ENCODE results near the gene TMEM204.

TMEM204 gene

GRCh38 chr16:1494711-1495110, 38.8 kb upstream of the TMEM204 start:
- H3K4me3 ChIP-seq (ENCODE audit: low read depth, low read length): peak overlapping the region; percentile 80; the same call in 1 of the 2 replicates
- no peak for TF ChIP-seq CTCF (IDR thresholded peaks at IDR 0.05; ENCODE audit: low read depth, low read length, missing control alignments)
- DNase-seq (ENCODE audit: low read depth): no peak

GRCh38 chr16:1495211-1495888, 38.1 kb upstream of the TMEM204 start:
- H3K4me3 ChIP-seq (ENCODE audit: low read depth, low read length): no peak overlapping the region
- TF ChIP-seq CTCF (IDR thresholded peaks at IDR 0.05; ENCODE audit: low read depth, low read length, missing control alignments): no peak
- no peak for DNase-seq (ENCODE audit: low read depth)

- DNase-seq (ENCODE audit: low read depth): no peak
- no peak for TF ChIP-seq CTCF (IDR thresholded peaks at IDR 0.05; ENCODE audit: low read depth, low read length, missing control alignments)
- H3K4me3 ChIP-seq (ENCODE audit: low read depth, low read length): no peak overlapping the region
These were observed 37.6 kb upstream of the TMEM204 start for GRCh38 chr16:1495889-1496262.

- no peak overlapping the region for H3K4me3 ChIP-seq (ENCODE audit: low read depth, low read length)
- no peak for DNase-seq (ENCODE audit: low read depth)
- no peak for TF ChIP-seq CTCF (IDR thresholded peaks at IDR 0.05; ENCODE audit: low read depth, low read length, missing control alignments)
These were observed 37.0 kb upstream of the TMEM204 start for GRCh38 chr16:1496464-1496863.

GRCh38 chr16:1497014-1497598, 36.4 kb upstream of the TMEM204 start:
- no peak overlapping the region for H3K4me3 ChIP-seq (ENCODE audit: low read depth, low read length)
- DNase-seq (ENCODE audit: low read depth): no peak
- TF ChIP-seq CTCF (IDR thresholded peaks at IDR 0.05; ENCODE audit: low read depth, low read length, missing control alignments): no peak

- TF ChIP-seq CTCF (IDR thresholded peaks at IDR 0.05; ENCODE audit: low read depth, low read length, missing control alignments): no peak
- no peak overlapping the region for H3K4me3 ChIP-seq (ENCODE audit: low read depth, low read length)
- no peak for DNase-seq (ENCODE audit: low read depth)
These were observed 34.4 kb upstream of the TMEM204 start for GRCh38 chr16:1498899-1499676.
